BLaER1 treated with 17β-estradiol and CSF1 and Interleukin-3, amounts not matched to agents 10 nM and 100 nM (cell line): Measurements from ENCODE around the gene ABCA1.

ENCODE experiments used
- H3K27ac ChIP-seq, 11 experiments: shearing (Covaris generic); formaldehyde crosslinking; 2 replicates each; pipeline ENCODE4 v1.8.1; 2022
- H3K27me3 ChIP-seq, 11 experiments: shearing (Covaris generic); formaldehyde crosslinking; 2 replicates each; pipeline ENCODE4 v1.8.1; 2022
- H3K36me3 ChIP-seq, 11 experiments: shearing (Covaris generic); formaldehyde crosslinking; 2 replicates each; pipeline ENCODE4 v1.8.1; 2022
- H3K4me1 ChIP-seq, 10 experiments: shearing (Covaris generic); formaldehyde crosslinking; 2 replicates each; pipeline ENCODE4 v1.8.1; 2022
- H3K4me2 ChIP-seq, 11 experiments: shearing (Covaris generic); formaldehyde crosslinking; 2 replicates each; pipeline ENCODE4 v1.8.1; 2022
- H3K4me3 ChIP-seq, 10 experiments: shearing (Covaris generic); formaldehyde crosslinking; 2 replicates each; pipeline ENCODE4 v1.8.1; 2022
- H3K9ac ChIP-seq, 11 experiments: shearing (Covaris generic); formaldehyde crosslinking; 2 replicates each; pipeline ENCODE4 v1.8.1; 2022
- H3K9me3 ChIP-seq, 11 experiments: shearing (Covaris generic); formaldehyde crosslinking; replicated peaks in 1 of 11; 2 replicates each; pipeline ENCODE4 v1.8.1; 2022
- H4K20me1 ChIP-seq, 11 experiments: shearing (Covaris generic); formaldehyde crosslinking; 2 replicates each; pipeline ENCODE4 v1.8.1; 2022
- Cebpa-rat ChIP-seq, 11 experiments: shearing (Covaris generic); IDR thresholded peaks; 2 replicates each; pipeline ENCODE4 v1.8.1; 2022

ABCA1 gene

GRCh38 chr9:104971511-104971910 lies 43.6 kb upstream of the ABCA1 start:
- H3K9me3 ChIP-seq, result no peaks in the 10 kb centered on the region
- no peak overlapping the region for H3K9ac ChIP-seq
- no peak overlapping the region for H3K4me3 ChIP-seq
- TF ChIP-seq Cebpa-rat (IDR thresholded peaks at IDR 0.05), result no peak
- no peaks in the 10 kb centered on the region for H3K27me3 ChIP-seq
- H4K20me1 ChIP-seq, result no peaks in the 10 kb centered on the region
- H3K27ac ChIP-seq, result no peak overlapping the region
- H3K4me1 ChIP-seq, result peaks cover 21 to 66% (median 34%) of the 10 kb centered on the region in 10 experiments
- H3K4me2 ChIP-seq, result peak overlapping the region in 1 of 11 experiments; percentile 32; a peak in 2 of 22 replicates
- H3K36me3 ChIP-seq, result no peaks in the 10 kb centered on the region

GRCh38 chr9:104970271-104970987 lies 42.5 kb upstream of the ABCA1 start:
- no peak overlapping the region for H3K27ac ChIP-seq
- no peaks in the 10 kb centered on the region for H4K20me1 ChIP-seq
- no peaks in the 10 kb centered on the region for H3K27me3 ChIP-seq
- H3K9me3 ChIP-seq, result no peaks in the 10 kb centered on the region
- no peaks in the 10 kb centered on the region for H3K36me3 ChIP-seq
- H3K9ac ChIP-seq, result no peak overlapping the region
- no peak for TF ChIP-seq Cebpa-rat (IDR thresholded peaks at IDR 0.05)
- H3K4me2 ChIP-seq, result peak overlapping the region in 3 of 11 experiments; percentile 13 to 53 (median 32); a peak in 5 of 22 replicates
- H3K4me3 ChIP-seq, result no peak overlapping the region
- peaks cover 21 to 66% (median 34%) of the 10 kb centered on the region in 10 experiments for H3K4me1 ChIP-seq

- no peaks in the 10 kb centered on the region for H3K27me3 ChIP-seq
- H3K9me3 ChIP-seq, result no peaks in the 10 kb centered on the region
- TF ChIP-seq Cebpa-rat (IDR thresholded peaks at IDR 0.05), result no peak
- peaks cover 19 to 64% (median 28%) of the 10 kb centered on the region in 10 experiments for H3K4me1 ChIP-seq
- peak overlapping the region in 1 of 10 experiments; percentile 57; a peak in 4 of 20 replicates for H3K4me3 ChIP-seq
- no peaks in the 10 kb centered on the region for H4K20me1 ChIP-seq
- peak overlapping the region in 6 of 11 experiments; percentile 81 to 94 (median 89); a peak in 6 of 22 replicates for H3K9ac ChIP-seq
- peak overlapping the region; percentile 59 to 97 (median 79) for H3K4me2 ChIP-seq
- H3K27ac ChIP-seq, result peak overlapping the region in 8 of 11 experiments; percentile 78 to 94 (median 91); a peak in 8 of 22 replicates
- no peaks in the 10 kb centered on the region for H3K36me3 ChIP-seq
Observed at GRCh38 chr9:104969116-104969515, 41.2 kb upstream of the ABCA1 start.

- TF ChIP-seq Cebpa-rat (IDR thresholded peaks at IDR 0.05), result no peak
- H3K27ac ChIP-seq, result peak overlapping the region; percentile 70 to 94 (median 89)
- no peaks in the 10 kb centered on the region for H3K9me3 ChIP-seq
Observed at GRCh38 chr9:104968025-104968982, 40.3 kb upstream of the ABCA1 start.

GRCh38 chr9:104963076-104963475 lies 35.1 kb upstream of the ABCA1 start:
- Histone ChIP-seq H4K20me1 (no peaks in the 10 kb centered on the region), H3K9me3 (no peaks in the 10 kb centered on the region), H3K36me3 (no peaks in the 10 kb centered on the region), H3K9ac (no peak overlapping the region), H3K4me2 (peak overlapping the region in 4 of 11 experiments; percentile 19 to 76 (median 64); a peak in 7 of 22 replicates), H3K27me3 (no peaks in the 10 kb centered on the region), H3K4me1 (peaks cover 10 to 70% (median 21%) of the 10 kb centered on the region in 10 experiments), H3K27ac (peak overlapping the region in 3 of 11 experiments; percentile 7 to 33 (median 12); a peak in 4 of 22 replicates), H3K4me3 (no peak overlapping the region)
- TF ChIP-seq Cebpa-rat (IDR thresholded peaks at IDR 0.05), result no peak

More at GRCh38 chr9:104968025-104968982, 40.3 kb upstream of the ABCA1 start:
- no peaks in the 10 kb centered on the region for H3K36me3 ChIP-seq
- peak overlapping the region; percentile 57 to 81 (median 68) for H3K4me3 ChIP-seq
- peak overlapping the region; percentile 59 to 97 (median 79) for H3K4me2 ChIP-seq
- peaks cover 11 to 64% (median 22%) of the 10 kb centered on the region in 10 experiments for H3K4me1 ChIP-seq
- H4K20me1 ChIP-seq, result no peaks in the 10 kb centered on the region
- H3K27me3 ChIP-seq, result no peaks in the 10 kb centered on the region
- peak overlapping the region; percentile 78 to 94 (median 86) for H3K9ac ChIP-seq

GRCh38 chr9:104961701-104962359 lies 33.9 kb upstream of the ABCA1 start:
- Histone ChIP-seq H3K9ac (peak overlapping the region in 3 of 11 experiments; percentile 6 to 28 (median 20); a peak in 3 of 22 replicates), H3K9me3 (no peaks in the 10 kb centered on the region), H3K27me3 (no peaks in the 10 kb centered on the region), H4K20me1 (no peaks in the 10 kb centered on the region), H3K36me3 (no peaks in the 10 kb centered on the region), H3K4me1 (peaks cover 8 to 71% (median 16%) of the 10 kb centered on the region in 10 experiments; a peak in 19 of 20 replicates), H3K27ac (peak overlapping the region in 7 of 11 experiments; percentile 5 to 73 (median 69); a peak in 11 of 22 replicates), H3K4me3 (no peak overlapping the region), H3K4me2 (peak overlapping the region; percentile 18 to 87 (median 57); a peak in 18 of 22 replicates)
- no peak for TF ChIP-seq Cebpa-rat (IDR thresholded peaks at IDR 0.05)

- H3K9me3 ChIP-seq, result no peaks in the 10 kb centered on the region
- no peaks in the 10 kb centered on the region for H4K20me1 ChIP-seq
- H3K27ac ChIP-seq, result peak overlapping the region in 7 of 11 experiments; percentile 5 to 73 (median 69); a peak in 10 of 22 replicates
- H3K36me3 ChIP-seq, result no peaks in the 10 kb centered on the region
- peak overlapping the region; percentile 18 to 87 (median 57); a peak in 20 of 22 replicates for H3K4me2 ChIP-seq
- no peak overlapping the region; a peak in 1 of 20 replicates for H3K4me3 ChIP-seq
- peaks cover 8 to 71% (median 16%) of the 10 kb centered on the region in 10 experiments; a peak in 19 of 20 replicates for H3K4me1 ChIP-seq
- H3K9ac ChIP-seq, result peak overlapping the region in 3 of 11 experiments; percentile 6 to 28 (median 20); a peak in 3 of 22 replicates
- H3K27me3 ChIP-seq, result no peaks in the 10 kb centered on the region
- TF ChIP-seq Cebpa-rat (IDR thresholded peaks at IDR 0.05), result no peak
Observed at GRCh38 chr9:104961238-104961637, 33.3 kb upstream of the ABCA1 start.

- Histone ChIP-seq H3K4me3 (no peak overlapping the region; a peak in 1 of 20 replicates), H3K27ac (peak overlapping the region in 5 of 11 experiments; percentile 50 to 73 (median 69); a peak in 9 of 22 replicates), H3K4me1 (peaks cover 8 to 71% (median 16%) of the 10 kb centered on the region in 10 experiments; a peak in 19 of 20 replicates), H3K9ac (peak overlapping the region in 1 of 11 experiments; percentile 6; a peak in 1 of 22 replicates), H3K4me2 (peak overlapping the region; percentile 18 to 87 (median 57); a peak in 15 of 22 replicates), H3K9me3 (no peaks in the 10 kb centered on the region), H3K36me3 (no peaks in the 10 kb centered on the region), H4K20me1 (no peaks in the 10 kb centered on the region), H3K27me3 (no peaks in the 10 kb centered on the region)
- TF ChIP-seq Cebpa-rat (IDR thresholded peaks at IDR 0.05), result no peak
Observed at GRCh38 chr9:104960662-104961061, 32.7 kb upstream of the ABCA1 start.
